NOMO-1 (cell line): ENCODE data around the gene RAB34.

ENCODE experiments used
- DNase-seq, 2 experiments: peaks; one replicate each; lab custom pipeline; 2025; ENCODE audit not compliant: unreplicated experiment in 2 of 2; lab: John Stamatoyannopoulos, UW

RAB34 gene

GRCh38 chr17:28717578-28718332 is at the start of gene RAB34:
Gene RAB34, minus strand, starts transcription at chr17:28717868. Its CDS starts 602 bp downstream, at chr17:28717266.
- DNase-seq = peak; percentile 19 to 35

GRCh38 chr17:28765038-28765437 is 47.4 kb upstream of the RAB34 start:
- DNase-seq = no peak

GRCh38 chr17:28763804-28764266 is 46.2 kb upstream of the RAB34 start:
- peak; percentile 11 to 48 for DNase-seq

- no peak for DNase-seq
Measured at GRCh38 chr17:28763137-28763799, 45.6 kb upstream of the RAB34 start.

GRCh38 chr17:28760601-28761562 is 43.2 kb upstream of the RAB34 start:
- peak; percentile 52 to 62 for DNase-seq

GRCh38 chr17:28759256-28759865 is 41.7 kb upstream of the RAB34 start:
- no peak for DNase-seq

GRCh38 chr17:28758411-28759121 is 40.9 kb upstream of the RAB34 start:
- no peak for DNase-seq

- no peak for DNase-seq
Measured at GRCh38 chr17:28756049-28756804, 38.6 kb upstream of the RAB34 start.

- no peak for DNase-seq
Measured at GRCh38 chr17:28755486-28755885, 37.8 kb upstream of the RAB34 start.

- DNase-seq = no peak
Measured at GRCh38 chr17:28751600-28752366, 34.1 kb upstream of the RAB34 start.

- peak; percentile 81 to 88 for DNase-seq
Measured at GRCh38 chr17:28750178-28751047, 32.7 kb upstream of the RAB34 start.

GRCh38 chr17:28749516-28750177 is 32.0 kb upstream of the RAB34 start:
- DNase-seq = no peak

- no peak for DNase-seq
Measured at GRCh38 chr17:28748852-28749515, 31.3 kb upstream of the RAB34 start.

GRCh38 chr17:28747801-28748750 is 30.4 kb upstream of the RAB34 start:
- DNase-seq = no peak

GRCh38 chr17:28747051-28747691 is 29.5 kb upstream of the RAB34 start:
- no peak for DNase-seq
